GF-D8 (cell line): ENCODE data around the gene PHOX2B.
"Not testable (repeated sequence)": the region's sequence is repeated elsewhere in the genome, so short reads cannot be mapped to it uniquely, and the experiment has no call there.

Experiments
- DNase-seq: peaks from one replicate; lab custom pipeline; 2025; lab: John Stamatoyannopoulos, UW

Gene PHOX2B

GRCh38 chr4:41748074-41748570, 403 bp downstream of the PHOX2B start:
- no peak for DNase-seq

DNA sequence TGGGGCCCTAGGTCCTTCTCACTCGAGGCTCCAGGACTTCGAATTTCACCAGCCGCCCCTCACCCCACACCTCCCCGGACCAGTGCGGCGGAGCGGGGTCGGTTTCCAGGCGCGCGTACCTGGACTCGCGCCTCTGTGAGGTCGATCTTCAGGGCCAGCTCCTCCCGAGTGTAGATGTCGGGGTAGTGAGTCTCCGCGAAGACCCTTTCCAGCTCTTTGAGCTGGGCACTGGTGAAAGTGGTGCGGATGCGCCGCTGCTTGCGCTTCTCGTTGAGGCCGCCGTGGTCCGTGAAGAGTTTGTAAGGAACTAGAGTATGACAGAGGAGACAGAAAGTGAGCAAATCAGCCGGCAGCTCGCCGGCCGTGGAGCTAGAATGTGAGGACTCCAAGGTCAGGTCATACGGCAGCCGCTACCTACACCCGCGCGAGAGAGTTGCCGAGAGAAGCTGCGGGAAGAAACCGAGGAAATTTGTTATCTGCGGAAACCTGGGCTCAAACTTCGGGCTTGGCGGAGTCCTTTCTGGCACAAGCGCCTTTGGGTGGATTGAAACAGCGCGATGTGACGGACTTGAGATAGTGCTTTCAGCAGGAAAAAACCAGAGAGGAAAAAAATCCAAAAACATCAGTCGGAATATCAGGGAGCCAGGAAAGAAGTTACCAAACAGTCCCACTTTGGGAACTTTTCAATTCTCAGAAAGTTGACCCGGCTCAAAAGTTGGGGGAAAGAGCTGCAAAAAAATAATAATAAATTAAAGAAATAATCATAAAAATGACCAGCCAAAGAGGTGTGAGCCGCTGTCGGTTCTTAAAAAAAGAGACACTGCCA, 1.1 kb downstream of the PHOX2B start:
- no peak for DNase-seq

DNA sequence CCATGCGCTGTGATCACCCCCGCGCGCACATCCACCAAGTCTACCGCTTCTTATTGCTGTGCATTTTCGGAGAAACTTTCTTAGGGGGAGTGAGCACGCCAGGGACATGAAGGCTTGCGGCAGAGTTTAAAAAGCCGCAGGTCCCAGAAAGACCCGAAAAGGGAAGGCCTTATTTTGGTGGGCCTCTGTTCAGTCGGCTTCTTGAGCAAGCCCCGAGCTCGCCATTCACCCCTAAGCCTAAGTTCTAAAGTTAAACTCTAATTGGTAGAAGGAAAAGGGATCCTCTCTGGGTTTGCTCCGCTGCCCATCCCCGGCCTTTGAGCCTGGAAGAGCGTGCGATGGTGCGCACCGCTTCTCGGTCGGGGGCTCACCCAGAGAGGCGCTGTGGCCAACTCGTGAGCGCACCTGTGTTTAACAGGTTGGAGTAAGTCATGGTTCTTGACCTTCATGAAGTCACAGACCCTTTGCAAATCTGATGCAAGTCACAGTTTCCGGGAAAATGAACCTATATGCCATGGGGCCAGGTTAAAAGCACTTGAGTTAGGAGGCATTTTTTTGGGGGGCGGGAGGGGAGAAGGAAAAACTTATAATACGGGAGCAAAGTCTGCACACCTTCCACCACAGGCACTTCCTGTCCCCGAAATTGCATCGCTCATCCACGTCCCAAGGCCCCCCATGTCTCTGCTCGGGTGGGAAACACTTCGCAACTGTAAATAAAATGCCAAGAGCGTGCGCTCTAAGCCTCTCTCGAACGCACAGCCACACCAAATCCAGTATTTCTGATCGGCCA, 1.9 kb downstream of the PHOX2B start:
- DNase-seq, result no peak

GRCh38 chr4:41746025-41746439, 2.5 kb downstream of the PHOX2B start:
- DNase-seq, result no peak

DNA sequence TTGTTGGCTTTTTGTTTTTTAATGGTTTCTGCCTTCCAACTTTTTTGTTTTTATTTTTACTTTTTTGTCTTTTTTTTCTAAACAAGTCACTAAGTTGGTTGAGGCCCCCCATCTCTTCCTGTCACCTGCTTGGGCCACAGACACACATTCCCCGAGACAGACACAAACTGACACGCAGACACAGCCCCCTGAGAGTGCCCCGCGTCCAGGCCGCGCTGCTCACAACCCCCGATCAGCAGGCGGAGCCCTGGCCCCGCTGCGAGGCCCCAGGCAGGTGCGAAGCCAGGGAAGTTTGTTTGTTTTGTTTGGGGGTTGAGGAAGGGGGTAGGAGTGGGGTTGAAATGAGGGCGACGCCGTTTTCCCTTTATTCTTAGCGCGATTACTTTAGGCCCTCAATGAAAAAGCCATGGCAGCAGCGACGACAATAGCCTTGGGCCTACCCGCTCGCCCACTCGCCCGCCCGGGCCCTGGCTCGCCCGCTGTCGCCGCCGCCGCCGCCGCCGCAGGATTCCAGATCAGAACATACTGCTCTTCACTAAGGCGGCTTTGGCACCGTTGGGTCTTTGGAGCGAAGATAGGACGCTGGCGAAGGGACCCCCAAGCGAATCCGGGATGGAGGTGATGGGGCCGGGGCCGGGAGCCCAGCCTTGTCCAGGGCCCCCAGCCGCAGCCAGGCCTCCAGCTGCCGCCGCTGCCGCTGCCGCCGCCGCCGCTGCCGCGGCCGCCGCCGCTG, 3.1 kb downstream of the PHOX2B start:
- no peak for DNase-seq

DNA sequence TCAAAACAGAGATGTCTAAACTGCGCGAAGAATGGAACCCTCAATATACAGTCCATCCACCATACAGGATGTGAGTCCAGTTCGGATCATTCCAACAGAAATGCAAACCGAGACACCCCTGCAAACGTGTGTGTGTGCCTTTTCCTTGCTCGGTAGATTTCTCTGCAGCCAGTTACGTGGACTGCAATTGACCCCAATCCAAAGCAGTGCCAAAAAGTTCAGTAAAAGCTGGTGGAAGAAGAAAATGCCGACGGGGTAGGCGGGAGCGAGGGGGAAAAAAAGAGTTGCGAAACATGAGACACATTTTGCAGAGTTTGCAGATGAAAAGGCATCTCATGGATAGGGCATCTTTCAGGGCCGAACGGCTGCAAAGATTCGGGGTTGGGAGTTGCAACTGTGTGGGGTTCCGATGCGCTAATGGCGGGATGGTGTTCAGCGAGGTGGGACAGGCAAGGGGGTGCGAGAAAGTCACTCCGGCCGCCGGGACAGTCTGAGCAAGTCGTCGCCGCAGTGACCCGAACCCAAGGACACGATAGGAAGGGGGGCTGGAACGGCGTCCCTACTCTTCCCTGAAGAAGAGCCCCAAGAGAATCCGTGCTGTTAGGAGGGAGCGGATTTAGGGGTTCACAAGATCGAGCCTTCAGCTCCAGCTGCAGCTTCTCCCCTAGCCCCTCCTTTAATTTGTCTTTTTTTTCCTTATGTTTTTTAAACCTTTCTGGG, 3.8 kb downstream of the PHOX2B start:
- no peak for DNase-seq

GRCh38 chr4:41741354-41741753, 7.2 kb downstream of the PHOX2B start:
- DNase-seq, result no peak

DNA sequence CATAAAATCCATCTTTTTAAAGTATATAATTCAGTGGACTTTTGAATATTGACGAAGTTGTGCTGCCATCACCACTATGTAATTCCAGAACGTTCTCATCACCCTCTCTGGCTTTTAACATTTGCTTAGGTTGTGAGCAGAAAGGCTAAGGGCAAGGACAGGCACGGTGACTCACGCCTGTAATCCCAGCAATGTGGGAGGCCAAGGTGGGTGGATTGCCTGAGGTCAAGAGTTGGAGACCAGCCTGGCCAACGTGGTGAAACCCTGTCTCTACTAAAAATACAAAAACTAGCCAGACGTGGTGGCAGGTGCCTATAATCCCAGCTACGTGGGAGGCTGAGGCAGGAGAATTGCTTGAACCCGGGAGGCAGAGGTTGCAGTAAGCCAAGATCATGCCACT, 11.0 kb downstream of the PHOX2B start:
- DNase-seq, result not testable (repeated sequence)

DNA sequence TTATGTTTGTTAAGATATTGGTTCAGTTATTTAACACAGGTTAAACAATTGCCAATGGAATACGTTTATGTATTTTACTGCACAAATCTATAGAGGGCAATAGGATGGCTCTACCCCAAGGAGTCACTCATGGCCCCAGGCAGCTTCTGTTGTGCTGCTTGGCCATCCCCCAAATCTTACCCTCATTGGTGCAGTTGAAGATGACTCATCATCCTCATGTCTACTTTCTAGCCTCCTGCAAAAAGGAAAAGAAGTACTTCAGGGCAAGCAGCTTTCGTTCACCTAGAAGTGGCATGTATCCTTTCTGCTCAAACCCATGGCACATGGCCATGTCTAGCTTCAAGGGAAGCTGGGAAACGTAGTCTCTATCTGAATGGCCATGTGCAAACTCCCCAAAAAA, 14.2 kb downstream of the PHOX2B start:
- DNase-seq, result no peak

DNA sequence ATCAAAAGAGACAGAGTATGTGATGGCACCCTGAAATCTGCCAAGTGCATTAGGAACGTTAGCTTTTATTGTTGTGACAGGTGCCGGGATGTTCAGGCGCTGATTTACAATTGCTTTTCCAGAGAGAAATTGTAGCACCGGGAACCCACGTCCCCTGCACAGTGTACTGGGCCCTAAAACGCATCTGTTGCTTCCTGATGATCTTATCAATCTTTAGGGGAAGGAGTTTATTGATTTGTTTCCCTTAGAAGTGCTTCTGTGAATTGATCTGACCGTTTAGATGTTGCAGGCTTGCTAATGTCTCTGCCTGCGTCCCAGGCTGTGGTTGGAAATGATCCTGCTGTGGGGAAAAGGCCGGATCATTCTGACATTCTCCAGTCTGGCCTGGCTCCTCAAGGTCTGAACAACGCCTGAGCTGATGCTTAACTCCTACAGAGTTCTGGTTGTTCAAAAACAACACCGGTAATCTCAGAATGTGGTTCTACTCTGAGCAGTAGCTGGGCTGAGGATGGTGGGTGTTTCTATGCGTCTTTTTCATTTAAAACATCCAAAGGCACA, 16.9 kb downstream of the PHOX2B start:
- no peak for DNase-seq

- DNase-seq, result no peak
These were observed 20.0 kb downstream of the PHOX2B start for GRCh38 chr4:41728573-41728913.

- no peak for DNase-seq
These were observed 20.5 kb downstream of the PHOX2B start for GRCh38 chr4:41727861-41728572.

DNA sequence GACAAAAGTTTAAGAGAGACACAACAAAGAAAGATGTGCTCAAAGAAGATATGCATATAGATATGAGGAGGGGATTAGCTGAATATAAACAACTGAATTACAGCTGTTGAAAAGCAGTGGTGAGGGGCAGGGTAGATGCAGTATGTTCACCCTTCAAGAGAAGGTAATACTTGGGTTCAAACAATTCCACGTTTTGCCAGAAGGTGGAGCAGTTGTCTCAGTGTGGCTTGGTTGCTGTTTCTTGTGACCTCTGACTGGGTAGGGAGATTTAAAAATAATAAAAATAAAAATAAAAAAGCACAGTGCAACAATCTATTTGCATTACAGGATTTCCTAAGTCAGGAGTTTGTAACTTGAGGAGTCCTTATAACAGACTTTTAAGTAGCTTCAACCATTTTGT, 23.3 kb downstream of the PHOX2B start:
- no peak for DNase-seq

- no peak for DNase-seq
These were observed 25.2 kb downstream of the PHOX2B start for GRCh38 chr4:41723286-41723685.

GRCh38 chr4:41722181-41722580, 26.3 kb downstream of the PHOX2B start:
- DNase-seq, result no peak

GRCh38 chr4:41719417-41719816, 29.1 kb downstream of the PHOX2B start:
- DNase-seq, result no peak

- DNase-seq, result no peak
These were observed 29.6 kb downstream of the PHOX2B start for GRCh38 chr4:41718907-41719306.

GRCh38 chr4:41715155-41715554, 33.4 kb downstream of the PHOX2B start:
- DNase-seq, result no peak

DNA sequence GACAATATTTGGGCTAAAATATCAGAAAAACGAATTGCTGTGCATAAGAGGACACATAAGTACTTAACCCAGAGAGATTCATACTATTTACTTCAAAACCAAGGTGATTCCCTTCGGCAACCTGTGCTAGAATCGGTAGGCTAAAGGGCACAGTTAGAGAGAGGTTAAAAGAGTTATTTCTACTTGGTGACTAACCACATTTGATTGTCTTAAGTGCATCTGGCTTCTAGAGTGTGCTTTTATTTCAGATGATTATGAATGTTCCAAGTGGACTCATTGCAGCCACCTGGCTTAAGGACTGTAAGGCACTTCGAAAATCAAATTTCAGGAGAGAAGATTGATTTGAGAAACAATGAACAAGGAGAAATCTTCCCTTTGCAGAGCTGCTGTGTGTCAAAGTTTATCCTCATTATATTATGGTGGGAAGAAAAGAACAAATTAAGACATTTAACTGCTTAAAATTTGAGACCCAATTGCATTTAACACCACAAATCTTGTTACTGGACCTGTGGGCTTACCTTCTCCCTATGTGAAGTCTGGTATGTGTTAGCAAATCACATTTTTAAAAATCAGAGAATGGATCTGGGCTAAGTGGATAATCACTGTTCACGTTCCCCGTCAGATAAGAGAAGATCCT, 34.0 kb downstream of the PHOX2B start:
- no peak for DNase-seq

GRCh38 chr4:41713768-41714167, 34.8 kb downstream of the PHOX2B start:
- no peak for DNase-seq
